NB4 (cell line): ENCODE data around the gene OR7A5.

ENCODE experiments used
- CTCF ChIP-seq: IDR thresholded peaks from one replicate; pipeline ENCODE4 v1.5.1; 2012; ENCODE audit warnings: low read depth, low read length
- POLR2A ChIP-seq: IDR thresholded peaks from 2 replicates; pipeline ENCODE4 v1.6.1; 2011; ENCODE audit warnings: mild to moderate bottlenecking; ENCODE audit not compliant: insufficient read length; ENCODE audit errors: extremely low read depth
- TF ChIP-seq, protein P1 (sequence below): IDR thresholded peaks from 2 replicates; pipeline ENCODE4 v1.6.1; 2011; ENCODE audit warnings: low read depth, low read length

DNA sequence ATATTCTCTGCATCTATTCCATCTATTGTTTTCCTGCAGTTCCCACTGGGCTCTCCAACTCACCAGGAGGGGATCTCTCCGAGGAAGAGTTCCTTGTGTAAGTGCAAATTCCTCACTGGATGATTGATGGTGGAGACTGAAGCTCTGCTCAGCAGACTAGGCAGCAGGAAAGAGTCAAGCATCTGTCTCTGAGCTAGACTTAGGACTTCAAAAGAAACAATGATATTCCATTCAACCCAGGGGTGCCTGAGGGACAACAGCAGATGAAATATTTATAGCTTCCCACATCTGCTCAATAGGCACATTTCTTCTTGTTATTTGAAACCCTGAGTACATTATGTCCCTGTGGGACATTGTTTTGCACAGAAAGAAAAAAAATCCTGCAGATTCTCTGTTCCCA is at the start of gene OR7A5, which contains the start of gene OR7C1:
- TF ChIP-seq CTCF (no peak), POLR2A (no peak)
- TF ChIP-seq, protein P1, sequence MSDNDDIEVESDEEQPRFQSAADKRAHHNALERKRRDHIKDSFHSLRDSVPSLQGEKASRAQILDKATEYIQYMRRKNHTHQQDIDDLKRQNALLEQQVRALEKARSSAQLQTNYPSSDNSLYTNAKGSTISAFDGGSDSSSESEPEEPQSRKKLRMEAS, result no peak
